ENCODE results near the gene TEX11.

DNA sequence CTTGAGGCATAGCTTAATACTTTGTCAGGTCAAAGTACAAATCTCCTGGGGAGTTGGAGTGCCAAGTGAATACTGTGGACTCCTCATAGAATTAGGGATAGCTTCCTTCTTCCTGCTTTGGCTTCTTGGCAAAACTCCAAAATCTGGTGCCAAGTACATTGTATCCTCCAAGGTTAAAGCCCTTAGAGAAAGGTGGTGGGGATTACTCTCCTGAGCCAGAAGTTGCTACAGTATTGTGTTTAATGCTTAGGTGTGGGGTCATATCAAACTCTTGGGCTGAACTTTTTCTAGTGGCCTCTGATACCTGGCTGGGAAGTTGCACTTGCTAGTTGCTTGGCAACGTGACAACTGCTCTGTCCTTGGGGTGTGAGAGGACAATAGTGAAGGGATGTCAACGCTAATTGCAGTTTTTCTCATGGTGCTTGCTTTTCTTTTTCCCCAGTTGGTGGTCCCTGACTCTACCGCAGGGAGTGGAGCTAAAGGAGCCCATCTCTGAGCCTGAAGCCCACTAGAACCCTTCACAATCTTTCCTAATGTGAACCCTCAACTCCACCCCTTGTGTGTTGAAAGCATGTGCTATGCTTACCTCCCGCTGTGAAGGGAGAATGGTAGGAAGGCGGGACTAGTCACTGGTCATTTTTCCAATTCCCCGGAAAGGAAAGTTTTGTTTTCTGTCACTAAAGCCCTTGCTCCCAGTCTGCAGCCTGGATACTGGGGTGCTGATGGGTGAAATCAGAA, 428.4 kb downstream of the TEX11 start:
- TF ChIP-seq, protein P1, sequence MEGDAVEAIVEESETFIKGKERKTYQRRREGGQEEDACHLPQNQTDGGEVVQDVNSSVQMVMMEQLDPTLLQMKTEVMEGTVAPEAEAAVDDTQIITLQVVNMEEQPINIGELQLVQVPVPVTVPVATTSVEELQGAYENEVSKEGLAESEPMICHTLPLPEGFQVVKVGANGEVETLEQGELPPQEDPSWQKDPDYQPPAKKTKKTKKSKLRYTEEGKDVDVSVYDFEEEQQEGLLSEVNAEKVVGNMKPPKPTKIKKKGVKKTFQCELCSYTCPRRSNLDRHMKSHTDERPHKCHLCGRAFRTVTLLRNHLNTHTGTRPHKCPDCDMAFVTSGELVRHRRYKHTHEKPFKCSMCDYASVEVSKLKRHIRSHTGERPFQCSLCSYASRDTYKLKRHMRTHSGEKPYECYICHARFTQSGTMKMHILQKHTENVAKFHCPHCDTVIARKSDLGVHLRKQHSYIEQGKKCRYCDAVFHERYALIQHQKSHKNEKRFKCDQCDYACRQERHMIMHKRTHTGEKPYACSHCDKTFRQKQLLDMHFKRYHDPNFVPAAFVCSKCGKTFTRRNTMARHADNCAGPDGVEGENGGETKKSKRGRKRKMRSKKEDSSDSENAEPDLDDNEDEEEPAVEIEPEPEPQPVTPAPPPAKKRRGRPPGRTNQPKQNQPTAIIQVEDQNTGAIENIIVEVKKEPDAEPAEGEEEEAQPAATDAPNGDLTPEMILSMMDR (IDR thresholded peaks at IDR 0.05) = no peak
- no peak for TF ChIP-seq POLR2A (IDR thresholded peaks at IDR 0.05)

All from lower leg skin (tissue), 3 donors.